Activated CD8-positive, alpha-beta memory T cell treated with anti-CD3 and anti-CD28 coated beads for 4 hours (primary cell): ENCODE data around the gene YWHAB.
A peak's percentile ranks its signal among the peaks of the same experiment; 100 is the strongest.

Experiments used
- DNase-seq, 2 donors: peaks; one replicate each; pipeline ENCODE4 v3.0.0-alpha.2; 2020; ENCODE audit warnings: low read depth in 2 of 2

Gene YWHAB

GRCh38 chr20:44911264-44911921 is 25.9 kb downstream of the YWHAB start:
- DNase-seq = peak in 1 of 2 donors; percentile 14

DNA sequence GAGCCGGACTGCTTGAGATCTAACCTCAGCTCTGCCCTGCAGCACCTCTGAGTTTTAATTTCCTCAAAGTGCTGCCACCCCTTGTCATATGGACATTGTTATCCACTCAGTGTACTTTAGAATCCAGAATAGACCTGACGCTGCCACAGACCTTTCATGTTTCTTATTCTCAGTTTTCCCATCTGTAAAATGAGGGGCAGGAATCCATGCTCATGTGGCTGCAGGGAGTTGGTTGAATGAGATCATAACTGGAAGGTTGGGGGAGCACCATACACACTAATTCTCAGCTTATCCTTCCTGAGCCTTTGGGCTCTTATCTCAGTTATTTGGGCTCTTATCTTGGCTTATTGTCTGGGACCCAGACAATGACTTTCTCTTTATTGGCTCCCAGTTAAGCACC is 26.7 kb downstream of the YWHAB start:
- no peak for DNase-seq

GRCh38 chr20:44914924-44915323 is 29.4 kb downstream of the YWHAB start:
- DNase-seq = no peak

DNA sequence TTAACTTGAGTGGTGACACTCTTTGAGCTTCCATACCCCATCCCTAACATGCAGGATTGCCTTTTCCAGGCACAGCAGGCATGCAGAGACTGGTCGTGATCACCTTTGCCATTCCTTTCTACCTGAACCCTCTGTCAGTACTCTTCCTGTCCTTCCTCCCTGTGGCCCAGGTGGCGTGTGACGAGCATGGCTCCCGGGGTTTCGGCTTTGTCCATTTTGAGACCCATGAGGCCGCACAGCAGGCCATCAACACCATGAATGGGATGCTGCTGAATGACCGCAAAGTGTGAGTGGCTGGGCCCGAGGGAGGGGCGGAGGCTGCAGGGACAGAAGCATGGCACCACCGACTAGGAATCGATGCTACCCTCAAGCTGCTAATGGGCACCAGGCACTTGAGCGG is 31.1 kb downstream of the YWHAB start:
- no peak for DNase-seq

GRCh38 chr20:44917399-44917798 is 31.9 kb downstream of the YWHAB start:
- DNase-seq = no peak

GRCh38 chr20:44918342-44918741 is 32.8 kb downstream of the YWHAB start:
- DNase-seq = no peak

DNA sequence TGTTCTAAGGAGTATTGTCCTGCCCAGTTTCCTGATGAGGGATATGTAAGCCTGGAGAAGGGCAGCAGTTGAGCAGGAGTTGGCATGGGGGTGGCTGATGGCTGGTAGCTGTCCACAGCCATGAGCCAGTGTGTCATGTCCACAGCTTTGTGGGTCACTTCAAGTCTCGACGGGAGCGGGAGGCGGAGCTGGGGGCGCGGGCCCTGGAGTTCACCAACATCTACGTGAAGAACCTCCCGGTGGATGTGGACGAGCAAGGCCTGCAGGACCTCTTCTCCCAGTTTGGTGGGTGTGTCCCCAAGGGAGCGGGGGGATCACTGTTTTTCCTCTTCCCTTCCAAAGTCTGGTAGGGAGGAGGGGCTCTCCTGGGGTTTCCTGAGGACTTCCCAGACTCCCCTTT is 33.3 kb downstream of the YWHAB start:
- DNase-seq = no peak

GRCh38 chr20:44921447-44921846 is 35.9 kb downstream of the YWHAB start:
- no peak for DNase-seq

GRCh38 chr20:44924541-44924940 is 39.0 kb downstream of the YWHAB start:
- DNase-seq = no peak

DNA sequence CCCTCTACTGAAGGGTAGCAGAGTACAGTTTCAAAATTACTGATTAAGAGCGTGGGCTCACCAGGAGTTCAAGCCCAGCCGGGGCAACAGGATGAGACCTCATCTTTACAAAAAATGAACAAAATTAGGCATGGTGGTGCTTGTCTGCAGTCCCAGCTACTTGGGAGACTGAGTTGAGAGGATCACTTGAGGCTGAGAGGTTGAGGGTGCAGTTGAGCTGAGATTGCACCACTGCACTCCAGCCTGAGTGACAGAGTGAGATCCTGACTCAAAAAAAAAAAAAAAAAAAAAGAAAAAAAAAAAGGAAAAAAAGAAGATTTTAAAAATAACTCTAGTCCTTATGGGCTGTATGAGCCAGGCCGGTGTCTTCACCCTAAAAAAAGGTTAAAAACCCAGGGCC is 43.1 kb downstream of the YWHAB start:
- DNase-seq = no peak

- DNase-seq = no peak
Observed at GRCh38 chr20:44930517-44931168, 45.1 kb downstream of the YWHAB start.

GRCh38 chr20:44931911-44932310 is 46.4 kb downstream of the YWHAB start:
- DNase-seq = no peak

- no peak for DNase-seq
Observed at GRCh38 chr20:44932916-44933315, 47.4 kb downstream of the YWHAB start.

GRCh38 chr20:44936510-44936909 is 51.0 kb downstream of the YWHAB start:
- DNase-seq = no peak

DNA sequence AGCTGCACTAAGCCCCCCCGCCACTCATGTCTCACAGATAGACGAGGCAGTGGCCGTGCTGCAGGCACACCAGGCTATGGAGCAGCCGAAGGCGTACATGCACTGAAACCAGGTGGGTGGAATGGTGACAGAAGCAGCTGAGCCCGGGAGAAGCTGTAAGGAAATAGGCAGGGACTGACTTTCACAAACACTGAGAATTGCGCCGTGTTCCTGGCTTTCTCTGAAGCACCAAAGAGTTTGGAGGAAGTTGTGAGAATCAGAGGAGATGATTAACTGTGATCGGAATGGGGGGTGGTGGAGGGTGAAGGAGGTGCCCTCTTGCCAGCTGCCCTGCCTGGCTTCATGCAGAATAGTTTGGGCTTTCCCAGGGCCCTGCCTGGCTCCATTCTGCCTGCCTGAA is 53.1 kb downstream of the YWHAB start:
- DNase-seq = no peak

DNA sequence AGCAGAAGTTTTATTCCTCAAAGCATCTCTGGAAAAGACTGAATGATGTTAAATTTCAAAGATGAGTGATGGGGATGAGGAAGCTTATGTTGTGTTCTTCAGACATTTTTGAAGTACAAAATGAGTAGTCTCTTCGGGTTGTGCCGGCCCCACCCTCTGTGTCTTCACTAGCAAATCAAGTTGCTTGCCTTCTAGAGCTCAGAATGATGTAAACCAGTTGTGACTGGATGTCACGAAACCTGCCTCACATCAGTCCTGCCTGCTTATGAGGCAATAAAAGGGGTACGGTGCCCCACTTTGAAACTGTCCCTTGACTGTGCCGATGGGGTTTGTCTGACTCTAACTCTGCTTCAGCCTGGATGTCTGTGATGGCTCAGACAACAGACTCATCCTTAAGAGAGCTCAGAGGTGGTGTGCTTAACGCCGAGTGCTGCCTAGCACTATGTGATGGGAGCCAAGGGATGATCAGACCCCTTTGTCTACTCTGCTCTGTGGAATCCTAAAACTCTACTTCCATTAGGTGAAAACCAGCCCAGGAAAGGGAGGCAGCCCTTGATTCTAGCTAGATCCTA is 55.7 kb downstream of the YWHAB start:
- DNase-seq = no peak

DNA sequence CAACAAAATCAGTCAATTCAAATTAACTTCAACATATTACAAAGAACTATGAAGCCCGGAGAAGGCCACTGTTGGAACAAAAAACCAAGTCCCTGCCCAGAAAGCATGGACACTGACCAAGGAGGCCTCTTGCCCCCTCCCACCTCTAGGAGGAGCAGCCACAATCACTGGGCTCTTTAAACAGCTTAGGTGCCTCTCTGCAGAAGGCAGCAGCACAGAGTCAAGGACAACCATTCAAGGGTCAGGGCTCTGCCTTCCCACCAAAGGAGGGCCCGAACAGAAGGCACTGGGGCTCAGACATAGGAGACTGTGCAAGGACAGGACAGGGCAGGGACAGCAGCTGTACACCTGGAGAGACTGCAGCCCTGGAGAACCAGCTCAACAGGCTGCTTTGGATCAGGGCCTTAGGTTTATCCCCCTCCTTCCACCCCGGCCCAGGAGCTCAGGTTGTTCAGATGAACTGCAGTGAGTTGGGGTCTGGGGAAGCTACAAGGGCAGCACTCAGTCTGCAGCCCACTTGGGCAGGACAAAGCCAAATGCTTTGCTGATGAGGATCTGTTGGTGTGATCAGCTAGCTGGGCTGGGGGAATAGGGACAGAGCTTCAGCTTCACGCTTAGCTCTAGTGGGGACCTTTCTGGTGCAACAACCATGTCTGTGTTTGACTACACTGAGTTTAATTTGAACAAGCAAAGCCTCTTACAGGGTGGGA is 56.9 kb downstream of the YWHAB start:
- no peak for DNase-seq

GRCh38 chr20:44943828-44944227 is 58.3 kb downstream of the YWHAB start:
- no peak for DNase-seq

- DNase-seq = no peak
Observed at GRCh38 chr20:44945261-44945660, 59.8 kb downstream of the YWHAB start.

DNA sequence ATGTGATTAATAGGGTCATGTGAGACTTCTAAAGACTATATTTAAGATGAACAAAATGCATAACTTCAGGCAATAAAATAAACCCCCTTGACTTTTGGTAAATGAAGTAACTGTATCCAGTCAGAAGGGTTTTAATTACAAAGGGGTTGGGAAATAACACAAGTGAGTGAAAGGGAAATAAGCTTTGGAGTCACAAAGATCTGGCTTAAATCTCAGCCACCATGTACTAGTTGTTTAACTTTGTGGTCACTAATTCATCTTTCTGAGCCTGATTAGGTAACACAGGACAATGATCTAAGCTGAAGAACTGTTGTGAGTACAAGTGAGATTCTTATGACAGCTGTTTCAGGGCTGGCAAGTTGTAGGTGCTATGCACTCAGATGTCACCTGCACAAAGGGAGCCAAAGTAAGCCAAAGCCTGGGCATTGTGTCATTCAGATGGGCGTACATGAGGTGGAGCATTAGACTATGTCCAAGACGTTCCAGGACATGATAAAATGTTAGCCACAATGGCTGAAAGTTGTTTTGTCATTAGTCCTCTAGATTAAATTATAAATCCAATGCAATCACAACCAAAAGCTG is 60.9 kb downstream of the YWHAB start:
- DNase-seq = no peak

- no peak for DNase-seq
Observed at GRCh38 chr20:44948107-44948506, 62.6 kb downstream of the YWHAB start.

GRCh38 chr20:44948513-44948912 is 63.0 kb downstream of the YWHAB start:
- DNase-seq = no peak
